B cell (primary cell): ENCODE results near the gene HDAC9. TPM values are rescaled to one million over a fixed set of nuclear protein-coding genes. Genes with fewer than 3 reads are reported as not detected.

Source experiments
- ATAC-seq: fragments of 200-7000 bp; cut with Tn5 transposase; one replicate; pipeline ENCODE4 v1.10.0; 2021; ENCODE audit warnings: low read depth, mild to moderate bottlenecking, moderate number of reproducible peaks, moderate library complexity
- CTCF ChIA-PET: fragments of 350-600 bp; sonication (Branson Sonifier 250); formaldehyde crosslinking; loops from one replicate; lab custom pipeline; 2021; ENCODE audit warnings: antibody characterized with exemption, inconsistent platforms; lab: Charles Lee
- POLR2A ChIA-PET: fragments of 350-600 bp; sonication (Branson Sonifier 250); formaldehyde crosslinking; loops from one replicate; lab custom pipeline; 2021; ENCODE audit warnings: antibody characterized with exemption; lab: Charles Lee
- DNase-seq: peaks from one replicate; pipeline ENCODE4 v3.0.0; 2013
- H2AFZ ChIP-seq: 2 replicates; pipeline ENCODE4 v1.6.1; 2012; ENCODE audit warnings: mild to moderate bottlenecking, low read depth, low read length; ENCODE audit not compliant: insufficient read depth, poor library complexity, severe bottlenecking
- H3K27ac ChIP-seq, 2 donors: 1 replicate in 1 of 2; 2 replicates in 1 of 2; pipeline ENCODE4 v1.5.1; 2012 to 2013; ENCODE audit warnings: low read length in 2 of 2, mild to moderate bottlenecking in 2 of 2, moderate library complexity in 1 of 2
- H3K27me3 ChIP-seq, 4 experiments: fragments of 200-600 bp in 1 of 4; sonication (generic) in 1 of 4; replicated peaks in 1 of 4; 1 replicate in 2 of 4; 2 replicates in 2 of 4; pipeline versions ENCODE4 v1.6.1 to v1.7.0; 2013 to 2016; ENCODE audit warnings: low read length in 3 of 4, mild to moderate bottlenecking in 2 of 4, mixed read lengths in 1 of 4, moderate library complexity in 1 of 4; ENCODE audit not compliant: insufficient read depth in 4 of 4, control insufficient read depth in 3 of 4; ENCODE audit errors: control extremely low read depth in 1 of 4
- H3K36me3 ChIP-seq, 2 experiments: replicated peaks in 1 of 2; 1 replicate in 1 of 2; 2 replicates in 1 of 2; pipeline versions ENCODE4 v1.6.1 to v1.7.1; 2013; ENCODE audit warnings: low read length in 1 of 2; ENCODE audit not compliant: insufficient read depth in 2 of 2, control insufficient read depth in 1 of 2; ENCODE audit errors: control extremely low read depth in 1 of 2, extremely low read depth in 1 of 2
- H3K4me1 ChIP-seq, 2 donors: fragments of 200-600 bp in 1 of 2; sonication (generic) in 1 of 2; 1 replicate in 1 of 2; 2 replicates in 1 of 2; pipeline versions ENCODE4 v1.5.1 to v1.6.1; 2013 to 2017; ENCODE audit warnings: low read length in 2 of 2; ENCODE audit not compliant: control insufficient read depth in 2 of 2, insufficient read depth in 2 of 2
- H3K4me2 ChIP-seq: replicated peaks from 2 replicates; pipeline ENCODE3; 2012; ENCODE audit warnings: mild to moderate bottlenecking, low read depth, low read length; ENCODE audit not compliant: poor library complexity, severe bottlenecking
- H3K4me3 ChIP-seq, 5 experiments: fragments of 200-600 bp in 1 of 5; sonication (generic) in 1 of 5; 1 replicate in 3 of 5; 2 replicates in 2 of 5; pipeline versions ENCODE4 v1.5.1 to v1.7.0; 2011 to 2016; ENCODE audit warnings: low read length in 4 of 5, mild to moderate bottlenecking in 4 of 5, low read depth in 2 of 5, control low read depth in 1 of 5, moderate library complexity in 1 of 5; ENCODE audit not compliant: insufficient read depth in 1 of 5; ENCODE audit errors: control extremely low read depth in 1 of 5, extremely low read depth in 1 of 5
- H3K79me2 ChIP-seq: fragments of 200-600 bp; sonication (generic); one replicate; pipeline ENCODE4 v1.6.0; 2016; ENCODE audit warnings: low read length; ENCODE audit not compliant: control insufficient read depth, insufficient read depth
- H3K9ac ChIP-seq: fragments of 200-600 bp; sonication (generic); 2 replicates; pipeline ENCODE4 v1.6.1; 2017; ENCODE audit warnings: mild to moderate bottlenecking, low read length, moderate library complexity
- H3K9me3 ChIP-seq, 3 donors: one replicate each; pipeline versions ENCODE4 v1.6.1 to v1.7.1; 2013; ENCODE audit warnings: low read length in 2 of 3; ENCODE audit not compliant: control insufficient read depth in 2 of 3, insufficient read depth in 1 of 3; ENCODE audit errors: control extremely low read depth in 1 of 3
- H4K20me1 ChIP-seq: 2 replicates; pipeline ENCODE4 v1.6.0; 2012; ENCODE audit warnings: mild to moderate bottlenecking, low read length; ENCODE audit not compliant: insufficient read depth, control insufficient read depth, poor library complexity, severe bottlenecking
- H3K27ac Mint-ChIP-seq: one replicate; pipeline ENCODE4 v1.8.0; 2021; ENCODE audit warnings: mixed read lengths
- H3K27me3 Mint-ChIP-seq: one replicate; pipeline ENCODE4 v1.8.0; 2021; ENCODE audit warnings: mixed read lengths
- H3K4me1 Mint-ChIP-seq: one replicate; pipeline ENCODE4 v1.8.0; 2021; ENCODE audit warnings: mixed read lengths
- H3K4me3 Mint-ChIP-seq: one replicate; pipeline ENCODE4 v1.8.0; 2021; ENCODE audit warnings: mixed read lengths
- H3K9me3 Mint-ChIP-seq: one replicate; pipeline ENCODE4 v1.8.0; 2022; ENCODE audit warnings: mixed read lengths; ENCODE audit not compliant: insufficient read depth
- CTCF ChIP-seq: fragments of 200-600 bp; IDR thresholded peaks from one replicate; pipeline ENCODE4 v1.8.0; 2022; ENCODE audit warnings: antibody characterized with exemption, mild to moderate bottlenecking
- EZH2 ChIP-seq: IDR thresholded peaks from 2 replicates; pipeline ENCODE4 v1.6.1; 2012; ENCODE audit warnings: borderline replicate concordance, low read depth, mild to moderate bottlenecking, moderate library complexity, low read length; ENCODE audit not compliant: insufficient read depth, poor library complexity, severe bottlenecking
- WGBS: methylation state at CpG from one replicate; pipeline ENCODE4 v1.1.5; 2013; ENCODE audit warnings: missing lambda C conversion rate; ENCODE audit not compliant: insufficient coverage; 5-methylcytosine and 5-hydroxymethylcytosine counted together
- intact Hi-C: fragments of 100-400 bp; cut with micrococcal nuclease; formaldehyde crosslinking; loops from one replicate; pipeline ENCODE4 v1.10.0; 2022
- polyA plus RNA-seq: library from polyadenylated mRNA; depleted of rRNA; stranded (reverse); fragments of >200 nt; gene quantifications from 2 replicates; pipeline ENCODE4 v1.2.3, GENCODE V29; 2012
- total RNA-seq, 2 donors: library from RNA; stranded (reverse); fragments of 120-200 nt in 1 of 2; gene quantifications; 1 replicate in 1 of 2; 2 replicates in 1 of 2; pipeline versions ENCODE4 v1.2.3 to v1.2.4, GENCODE V29; 2013 to 2022

The HDAC9 gene
- total and polyA plus RNA-seq, 2 donors (not counting 1 experiment from before 2014, with no cell fraction given): 49.1 to 64.8 TPM

DNA sequence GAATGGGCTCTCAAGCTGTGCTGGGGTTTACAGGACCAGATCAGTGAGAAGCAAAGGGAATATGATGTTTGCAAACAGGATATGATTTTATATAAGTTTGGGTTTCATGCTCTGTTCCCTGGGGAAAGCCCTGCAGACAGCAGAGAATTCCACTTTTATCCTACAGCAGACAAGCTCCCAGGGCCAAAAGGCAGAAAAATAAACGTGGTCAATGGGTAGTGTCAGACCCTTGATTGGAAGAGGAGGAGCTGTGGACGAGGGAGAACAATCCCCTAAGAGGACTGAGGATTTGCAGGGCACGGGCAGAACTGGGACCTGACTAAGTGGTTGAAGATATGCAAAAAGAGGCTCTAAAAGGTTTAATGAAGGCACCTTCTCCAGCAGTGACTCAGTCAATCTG lies 275.3 kb downstream of the HDAC9 start:
- Histone ChIP-seq H3K9me3 (no peaks in the 10 kb centered on the region), H3K4me1 (no peaks in the 10 kb centered on the region), H4K20me1 (no peaks in the 10 kb centered on the region), H3K27ac (no peak overlapping the region), H3K36me3 (no peaks in the 10 kb centered on the region), H2AFZ (no peak overlapping the region), H3K4me2 (no peak overlapping the region), H3K4me3 (no peak overlapping the region), H3K79me2 (no peaks in the 10 kb centered on the region), H3K9ac (no peak overlapping the region), H3K27me3 (no peaks in the 10 kb centered on the region)
- Mint-ChIP-seq H3K4me3 (no peak overlapping the region), H3K9me3 (no peaks in the 10 kb centered on the region), H3K27ac (no peak overlapping the region), H3K27me3 (no peaks in the 10 kb centered on the region), H3K4me1 (no peaks in the 10 kb centered on the region)
- whole genome bisulfite sequencing: 75% methylated on average over 3 of the region's 3 CpGs
- POLR2A ChIA-PET: no interaction called here
- ATAC-seq (no peak), DNase-seq (no peak)
- CTCF ChIA-PET: no interaction called here
- no peak for TF ChIP-seq EZH2
- TF ChIP-seq CTCF: no peak
- intact Hi-C loops: no loop called here

- POLR2A ChIA-PET: no interaction called here
- H3K27ac ChIP-seq: no peak overlapping the region
- no peak overlapping the region for H3K4me3 ChIP-seq
- ATAC-seq: no peak
- no peak overlapping the region for H2AFZ ChIP-seq
- Mint-ChIP-seq H3K9me3 (no peaks in the 10 kb centered on the region), H3K4me1 (no peaks in the 10 kb centered on the region), H3K27me3 (no peaks in the 10 kb centered on the region), H3K27ac (no peak overlapping the region), H3K4me3 (no peak overlapping the region)
- H4K20me1 ChIP-seq: no peaks in the 10 kb centered on the region
- H3K4me1 ChIP-seq: no peaks in the 10 kb centered on the region
- no peaks in the 10 kb centered on the region for H3K79me2 ChIP-seq
- intact Hi-C loops: no loop called here
- CTCF ChIA-PET: interaction anchor here (0.7 kb wide), 1 partner anchor 13 kb away, joined by 3 read pairs; no protein-coding TSS in a partner anchor
- H3K36me3 ChIP-seq: no peaks in the 10 kb centered on the region
- no peaks in the 10 kb centered on the region for H3K9me3 ChIP-seq
- no peaks in the 10 kb centered on the region for H3K27me3 ChIP-seq
- WGBS: no CpG with 5 or more reads among the region's 2 CpGs
- TF ChIP-seq CTCF: no peak
- TF ChIP-seq EZH2: no peak
- DNase-seq: no peak
- H3K4me2 ChIP-seq: no peak overlapping the region
- no peak overlapping the region for H3K9ac ChIP-seq
Observed at GRCh38 chr7:18771834-18772566, 276.5 kb downstream of the HDAC9 start.
